HUES6 (cell line): Measurements from ENCODE around the gene CCDC40.
A peak's percentile ranks its signal among the peaks of the same experiment; 100 is the strongest.

ENCODE experiments used
- H3K27ac ChIP-seq: 2 replicates; pipeline ENCODE4 v1.7.0; 2013; ENCODE audit warnings: low read depth, mild to moderate bottlenecking, low read length, inconsistent platforms
- H3K27me3 ChIP-seq: 2 replicates; pipeline ENCODE4 v1.6.1; 2013; ENCODE audit warnings: low read length; ENCODE audit not compliant: control insufficient read depth, insufficient read depth
- H3K36me3 ChIP-seq: 2 replicates; pipeline ENCODE4 v1.6.1; 2013; ENCODE audit warnings: low read length; ENCODE audit not compliant: control insufficient read depth, insufficient read depth
- H3K4me1 ChIP-seq: 2 replicates; pipeline ENCODE4 v1.6.1; 2013; ENCODE audit warnings: low read length; ENCODE audit not compliant: control insufficient read depth, insufficient read depth
- H3K4me3 ChIP-seq: 2 replicates; pipeline ENCODE4 v1.5.1; 2013; ENCODE audit warnings: low read depth, low read length
- H3K9ac ChIP-seq: one replicate; pipeline ENCODE4 v1.6.1; 2013; ENCODE audit warnings: mild to moderate bottlenecking, low read length
- H3K9me3 ChIP-seq: 2 replicates; pipeline ENCODE4 v1.6.1; 2013; ENCODE audit warnings: low read depth, low read length; ENCODE audit not compliant: control insufficient read depth, insufficient read depth

Gene CCDC40

DNA sequence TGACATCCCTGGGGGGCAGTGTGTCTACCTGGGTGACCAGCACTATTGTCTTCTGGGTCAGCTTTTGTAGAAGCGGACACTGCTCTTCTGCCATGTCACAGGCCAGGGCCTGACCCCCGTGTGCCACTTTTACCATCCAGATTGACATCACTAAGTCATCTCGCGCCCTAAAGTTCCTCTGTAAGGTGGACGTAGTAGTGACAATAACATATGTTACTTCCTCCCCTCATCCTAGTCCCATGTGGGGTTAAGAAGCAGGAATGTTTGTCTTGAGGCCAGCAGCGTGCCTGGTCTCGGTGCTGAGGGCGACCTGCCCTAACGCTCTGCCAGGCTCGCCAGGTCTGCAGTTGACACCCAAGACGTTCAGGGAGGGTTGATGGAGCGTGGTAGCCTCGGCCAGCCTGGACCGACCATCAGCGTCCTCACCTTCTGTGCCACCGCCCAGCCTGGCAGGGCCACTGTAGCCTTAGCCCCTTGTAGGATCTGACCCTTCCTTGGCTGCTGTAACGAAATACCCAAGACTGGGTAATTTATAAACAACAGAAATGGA lies 85.7 kb downstream of the CCDC40 start:
- Histone ChIP-seq H3K27ac (no peak overlapping the region), H3K9me3 (no peaks in the 10 kb centered on the region), H3K36me3 (peaks cover 12% of the 10 kb centered on the region), H3K4me1 (peaks cover 14% of the 10 kb centered on the region), H3K9ac (no peak overlapping the region), H3K27me3 (no peaks in the 10 kb centered on the region), H3K4me3 (no peak overlapping the region)

DNA sequence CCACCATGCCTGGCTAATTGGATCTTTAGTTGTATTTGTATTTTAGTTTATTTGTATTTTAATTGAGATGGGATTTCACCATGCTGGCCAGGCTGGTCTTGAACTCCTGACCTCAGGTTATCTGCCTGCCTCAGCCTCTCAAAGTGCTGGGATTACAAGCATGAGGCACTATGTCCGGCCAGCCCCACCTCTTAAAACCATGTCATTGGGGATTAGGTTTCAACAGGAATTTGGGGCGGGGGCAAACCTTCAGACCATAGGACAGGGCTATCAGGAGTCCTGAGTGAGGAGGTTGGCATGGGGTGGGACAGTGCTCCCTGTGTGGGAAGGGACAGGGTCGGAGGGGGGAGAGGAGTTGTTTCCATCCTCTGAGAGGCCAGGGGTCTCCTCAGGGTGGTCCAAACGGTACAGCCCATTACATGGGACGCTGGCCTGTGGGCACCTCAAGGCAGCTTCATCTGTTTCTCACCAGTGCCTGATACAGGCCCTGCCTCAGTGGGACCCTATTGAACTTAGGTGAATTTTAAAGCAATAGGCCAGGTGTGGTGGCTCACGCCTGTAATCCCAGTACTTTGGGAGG lies 86.6 kb downstream of the CCDC40 start:
- Histone ChIP-seq H3K4me3 (no peak overlapping the region), H3K4me1 (peaks cover 14% of the 10 kb centered on the region), H3K36me3 (peaks cover 8% of the 10 kb centered on the region), H3K9me3 (no peaks in the 10 kb centered on the region), H3K27me3 (no peaks in the 10 kb centered on the region), H3K27ac (no peak overlapping the region), H3K9ac (no peak overlapping the region)

- Histone ChIP-seq H3K4me1 (peaks cover 14% of the 10 kb centered on the region), H3K4me3 (no peak overlapping the region), H3K27ac (0 out of 2 replicates have a peak overlapping the region, but pooled peaks have one; percentile 3), H3K36me3 (peaks cover 2% of the 10 kb centered on the region), H3K9ac (no peak overlapping the region), H3K27me3 (no peaks in the 10 kb centered on the region), H3K9me3 (no peaks in the 10 kb centered on the region)
These were observed 87.3 kb downstream of the CCDC40 start for GRCh38 chr17:80123791-80124190.

GRCh38 chr17:80124351-80124981 lies 88.0 kb downstream of the CCDC40 start:
- Histone ChIP-seq H3K4me3 (no peak overlapping the region), H3K4me1 (peaks cover 14% of the 10 kb centered on the region), H3K27ac (no peak overlapping the region), H3K9ac (no peak overlapping the region), H3K27me3 (no peaks in the 10 kb centered on the region), H3K9me3 (no peaks in the 10 kb centered on the region), H3K36me3 (no peaks in the 10 kb centered on the region)

- Histone ChIP-seq H3K27ac (no peak overlapping the region), H3K36me3 (no peaks in the 10 kb centered on the region), H3K9ac (no peak overlapping the region), H3K4me1 (peaks cover 14% of the 10 kb centered on the region), H3K9me3 (no peaks in the 10 kb centered on the region), H3K27me3 (no peaks in the 10 kb centered on the region), H3K4me3 (no peak overlapping the region)
These were observed 89.4 kb downstream of the CCDC40 start for GRCh38 chr17:80125656-80126448.

GRCh38 chr17:80126449-80126715 lies 89.9 kb downstream of the CCDC40 start:
- Histone ChIP-seq H3K27me3 (no peaks in the 10 kb centered on the region), H3K27ac (no peak overlapping the region), H3K9ac (no peak overlapping the region), H3K36me3 (no peaks in the 10 kb centered on the region), H3K9me3 (no peaks in the 10 kb centered on the region), H3K4me1 (peaks cover 14% of the 10 kb centered on the region), H3K4me3 (no peak overlapping the region)

- Histone ChIP-seq H3K4me3 (no peak overlapping the region), H3K27ac (no peak overlapping the region), H3K27me3 (no peaks in the 10 kb centered on the region), H3K9ac (no peak overlapping the region), H3K4me1 (peaks cover 8% of the 10 kb centered on the region), H3K9me3 (no peaks in the 10 kb centered on the region), H3K36me3 (peaks cover 12% of the 10 kb centered on the region)
These were observed 92.6 kb downstream of the CCDC40 start for GRCh38 chr17:80129006-80129565.

- H3K27me3 ChIP-seq, result no peaks in the 10 kb centered on the region
- H3K4me3 ChIP-seq, result no peak overlapping the region
- no peak overlapping the region for H3K9ac ChIP-seq
- peaks cover 31% of the 10 kb centered on the region for H3K36me3 ChIP-seq
- H3K4me1 ChIP-seq, result no peaks in the 10 kb centered on the region; the same call in 1 of the 2 replicates
- no peaks in the 10 kb centered on the region for H3K9me3 ChIP-seq
- no peak overlapping the region for H3K27ac ChIP-seq
These were observed 94.5 kb downstream of the CCDC40 start for GRCh38 chr17:80130992-80131391.

DNA sequence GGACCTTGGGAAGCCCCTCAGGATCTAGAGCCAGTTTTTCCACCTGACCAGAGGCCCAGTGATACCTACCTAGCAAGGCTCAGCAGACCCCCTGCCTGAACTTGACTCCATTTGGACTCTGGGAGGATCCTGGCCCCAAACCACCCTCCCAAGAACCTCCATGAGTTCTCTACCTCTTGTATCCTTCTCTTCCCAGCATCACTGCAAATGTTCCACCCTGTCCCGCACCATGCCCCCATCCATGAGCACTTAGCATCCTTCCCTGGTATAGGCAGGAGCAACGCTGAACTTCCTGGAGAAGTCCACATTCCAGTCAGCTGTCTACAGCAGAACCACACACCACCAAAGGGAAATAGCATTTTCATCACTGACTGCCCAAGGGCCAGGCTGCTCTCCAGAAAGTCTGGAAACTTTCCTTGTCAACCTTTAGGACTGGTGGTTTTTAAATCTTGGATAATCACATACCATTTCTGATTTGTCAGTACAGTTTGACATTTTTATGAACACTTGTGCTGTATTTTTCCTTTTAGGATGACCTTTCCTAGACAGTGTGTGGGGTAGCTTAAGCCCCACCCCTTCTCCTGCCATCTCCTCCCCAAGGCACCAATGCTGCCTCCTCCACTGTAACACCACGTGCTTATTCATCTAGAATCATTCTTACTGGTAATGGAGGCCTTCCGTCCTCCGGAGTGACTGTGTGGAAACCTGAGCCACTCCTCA lies 96.6 kb downstream of the CCDC40 start:
- Histone ChIP-seq H3K36me3 (peaks cover 51% of the 10 kb centered on the region), H3K27me3 (no peaks in the 10 kb centered on the region), H3K27ac (no peak overlapping the region), H3K4me3 (no peak overlapping the region), H3K9ac (no peak overlapping the region), H3K4me1 (no peaks in the 10 kb centered on the region; the same call in 1 of the 2 replicates), H3K9me3 (no peaks in the 10 kb centered on the region)

DNA sequence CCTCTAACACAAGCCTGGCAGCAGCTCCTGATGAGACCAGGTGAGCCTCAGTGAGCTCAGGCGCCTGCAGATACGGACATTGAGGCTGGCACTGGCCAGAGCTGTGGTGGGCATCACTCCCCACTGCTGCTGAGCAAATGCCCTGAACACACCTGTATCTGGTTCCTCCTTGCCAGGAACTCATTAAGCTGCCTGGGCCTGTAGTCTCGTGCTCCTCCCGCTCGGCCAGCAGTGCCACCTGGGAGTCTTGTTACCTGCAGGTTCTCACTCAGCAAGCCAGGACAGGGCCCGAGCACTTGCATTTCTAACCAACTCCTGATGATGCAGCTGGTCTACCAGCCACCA lies 97.2 kb downstream of the CCDC40 start:
- Histone ChIP-seq H3K27me3 (no peaks in the 10 kb centered on the region), H3K36me3 (peaks cover 57% of the 10 kb centered on the region), H3K27ac (no peak overlapping the region), H3K9ac (no peak overlapping the region), H3K9me3 (no peaks in the 10 kb centered on the region), H3K4me3 (no peak overlapping the region), H3K4me1 (no peaks in the 10 kb centered on the region; the same call in 1 of the 2 replicates)
